HG03196 (cell line): ENCODE data around the gene ENO3.

Source experiments
- ATAC-seq: cut with Tn5 transposase; IDR thresholded peaks from one replicate; pipeline ENCODE4 v1.9.1; 2021; ENCODE audit not compliant: unreplicated experiment

The ENO3 gene

GRCh38 chr17:4972752-4973151 lies 21.8 kb downstream of the ENO3 start:
- ATAC-seq: no peak

- no peak for ATAC-seq
These were observed 22.6 kb downstream of the ENO3 start for GRCh38 chr17:4973256-4974114.

- ATAC-seq: no peak
These were observed 23.3 kb downstream of the ENO3 start for GRCh38 chr17:4974115-4974670.

- no peak for ATAC-seq
These were observed 27.8 kb downstream of the ENO3 start for GRCh38 chr17:4978726-4979125.

- ATAC-seq: no peak
These were observed 29.8 kb downstream of the ENO3 start for GRCh38 chr17:4980644-4981216.

GRCh38 chr17:4982305-4982704 lies 31.4 kb downstream of the ENO3 start:
- ATAC-seq: no peak

- ATAC-seq: no peak
These were observed 35.5 kb downstream of the ENO3 start for GRCh38 chr17:4986403-4986802.

GRCh38 chr17:4986951-4987766 lies 36.2 kb downstream of the ENO3 start, which contains the start of gene CAMTA2:
TSS of gene CAMTA2 (minus strand) at chr17:4987675. CDS start at chr17:4986222, 1,453 bp downstream.
- peak; percentile 57 for ATAC-seq

- ATAC-seq: no peak
These were observed 37.0 kb downstream of the ENO3 start for GRCh38 chr17:4987767-4988567.

- no peak for ATAC-seq
These were observed 43.2 kb downstream of the ENO3 start for GRCh38 chr17:4994081-4994595.

GRCh38 chr17:4997302-4998026 lies 46.5 kb downstream of the ENO3 start, which contains the start of the genes INCA1 and KIF1C:
TSS of gene INCA1 (minus strand) at chr17:4997522. CDS start at chr17:4994437, 3,085 bp downstream.
TSS of gene KIF1C (plus strand) at chr17:4997950. CDS start at chr17:5000247, 2,297 bp downstream.
- ATAC-seq: peak; percentile 82

- peak; percentile 6 for ATAC-seq
These were observed 47.3 kb downstream of the ENO3 start for GRCh38 chr17:4998027-4998731.

- ATAC-seq: no peak
These were observed 48.0 kb downstream of the ENO3 start for GRCh38 chr17:4998732-4999429.

GRCh38 chr17:4999430-5000093 lies 48.6 kb downstream of the ENO3 start:
- no peak for ATAC-seq

- ATAC-seq: no peak
These were observed 49.3 kb downstream of the ENO3 start for GRCh38 chr17:5000237-5000639.

- ATAC-seq: no peak
These were observed 51.3 kb downstream of the ENO3 start for GRCh38 chr17:5002121-5002788.
